Effector memory CD4-positive, alpha-beta T cell (primary cell): ENCODE measurements around the gene TESMIN.
A peak's percentile ranks its signal among the peaks of the same experiment; 100 is the strongest.

Source experiments
- DNase-seq, 3 donors: peaks; one replicate each; pipeline ENCODE4 v3.0.0-alpha.2; 2020
- H3K27ac ChIP-seq: 2 replicates; pipeline ENCODE4 v1.7.0; 2013; ENCODE audit warnings: mild to moderate bottlenecking, low read length, moderate library complexity; ENCODE audit not compliant: insufficient read depth, poor library complexity, severe bottlenecking
- H3K27me3 ChIP-seq: replicated peaks from 2 replicates; pipeline ENCODE4 v1.7.0; 2013; ENCODE audit warnings: mild to moderate bottlenecking, low read length; ENCODE audit not compliant: insufficient read depth, control insufficient read depth, poor library complexity, severe bottlenecking
- H3K36me3 ChIP-seq: 2 replicates; pipeline ENCODE4 v1.7.0; 2013; ENCODE audit warnings: mild to moderate bottlenecking, low read length, moderate library complexity; ENCODE audit not compliant: control insufficient read depth, insufficient read depth
- H3K4me1 ChIP-seq: 2 replicates; pipeline ENCODE4 v1.7.0; 2013; ENCODE audit warnings: low read length, mild to moderate bottlenecking; ENCODE audit not compliant: control insufficient read depth, insufficient read depth, poor library complexity, severe bottlenecking
- H3K4me3 ChIP-seq: 2 replicates; pipeline ENCODE4 v1.7.0; 2013; ENCODE audit warnings: low read length, low read depth, mild to moderate bottlenecking; ENCODE audit not compliant: insufficient read depth, poor library complexity, severe bottlenecking
- H3K9me3 ChIP-seq: 2 replicates; pipeline ENCODE4 v1.7.0; 2013; ENCODE audit warnings: mild to moderate bottlenecking, low read length, moderate library complexity; ENCODE audit not compliant: control insufficient read depth

The TESMIN gene

GRCh38 chr11:68763181-68763721 lies 11.9 kb upstream of the TESMIN start:
- Histone ChIP-seq H3K4me3 (no peak overlapping the region), H3K9me3 (no peaks in the 10 kb centered on the region), H3K4me1 (no peaks in the 10 kb centered on the region), H3K27me3 (no peaks in the 10 kb centered on the region), H3K27ac (no peak overlapping the region), H3K36me3 (peaks cover 42% of the 10 kb centered on the region)
- no peak for DNase-seq

DNA sequence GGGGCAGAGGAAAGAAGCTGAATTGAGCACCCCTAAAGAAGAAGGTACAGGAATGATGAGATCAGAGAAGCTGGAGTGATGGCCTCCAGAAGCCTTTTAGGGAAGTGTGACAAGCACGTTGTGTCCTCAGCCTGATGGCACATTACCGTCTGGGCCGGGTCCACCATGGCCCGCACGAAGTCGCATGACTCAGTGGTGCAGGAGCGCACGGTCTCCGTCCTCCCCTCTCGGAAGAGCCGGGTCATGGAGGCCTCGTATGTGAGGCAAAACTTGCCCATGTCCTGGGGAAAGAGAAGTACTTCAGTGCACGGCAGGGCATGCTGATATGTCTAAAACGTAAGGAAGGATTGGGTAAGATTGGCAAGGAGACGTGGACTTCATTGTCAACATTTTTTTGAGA lies 11.2 kb upstream of the TESMIN start:
- peaks cover 49% of the 10 kb centered on the region for H3K36me3 ChIP-seq
- no peaks in the 10 kb centered on the region for H3K9me3 ChIP-seq
- H3K27ac ChIP-seq, result no peak overlapping the region
- H3K4me3 ChIP-seq, result no peak overlapping the region
- DNase-seq, result no peak
- H3K4me1 ChIP-seq, result no peaks in the 10 kb centered on the region
- H3K27me3 ChIP-seq, result no peaks in the 10 kb centered on the region

DNA sequence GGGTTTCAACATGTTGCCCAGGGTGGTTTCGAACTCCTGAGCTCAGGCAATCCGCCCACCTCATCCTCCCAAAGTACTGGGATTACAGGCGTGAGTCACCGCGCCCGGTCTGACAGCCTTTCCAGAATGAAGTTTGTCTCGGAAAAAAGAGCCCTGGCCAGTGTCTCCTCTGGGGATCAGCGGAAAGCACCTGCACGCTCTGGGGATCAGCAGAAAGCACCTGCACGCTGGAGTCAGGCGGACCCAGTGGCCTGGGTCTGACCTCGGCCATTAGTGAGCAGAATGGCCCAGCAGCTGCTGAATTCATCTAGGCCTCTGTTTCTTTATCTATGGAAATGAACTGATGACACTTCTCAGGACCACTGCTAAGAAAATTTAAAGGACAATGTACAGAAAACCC lies 10.5 kb upstream of the TESMIN start:
- Histone ChIP-seq H3K9me3 (no peaks in the 10 kb centered on the region), H3K4me1 (no peaks in the 10 kb centered on the region), H3K4me3 (no peak overlapping the region), H3K27me3 (no peaks in the 10 kb centered on the region), H3K36me3 (peaks cover 56% of the 10 kb centered on the region), H3K27ac (no peak overlapping the region)
- DNase-seq, result no peak

- Histone ChIP-seq H3K4me1 (no peaks in the 10 kb centered on the region), H3K27ac (no peak overlapping the region), H3K4me3 (no peak overlapping the region), H3K9me3 (no peaks in the 10 kb centered on the region), H3K36me3 (peaks cover 54% of the 10 kb centered on the region), H3K27me3 (no peaks in the 10 kb centered on the region)
- DNase-seq, result no peak
These were observed 8.7 kb upstream of the TESMIN start for GRCh38 chr11:68759991-68760390.

GRCh38 chr11:68757711-68758110 lies 6.4 kb upstream of the TESMIN start:
- no peak for DNase-seq

GRCh38 chr11:68756171-68756766 lies 4.9 kb upstream of the TESMIN start:
- Histone ChIP-seq H3K36me3 (peaks cover 40% of the 10 kb centered on the region), H3K4me3 (no peak overlapping the region), H3K9me3 (no peaks in the 10 kb centered on the region), H3K27ac (no peak overlapping the region), H3K27me3 (no peaks in the 10 kb centered on the region), H3K4me1 (peaks cover 2% of the 10 kb centered on the region)
- DNase-seq, result no peak

More at GRCh38 chr11:68757711-68758110, 6.4 kb upstream of the TESMIN start:
- H3K27me3 ChIP-seq, result no peaks in the 10 kb centered on the region
- H3K4me1 ChIP-seq, result no peaks in the 10 kb centered on the region
- peaks cover 54% of the 10 kb centered on the region for H3K36me3 ChIP-seq
- no peak overlapping the region for H3K27ac ChIP-seq
- no peak overlapping the region for H3K4me3 ChIP-seq
- H3K9me3 ChIP-seq, result no peaks in the 10 kb centered on the region

- DNase-seq, result no peak
- no peak overlapping the region for H3K4me3 ChIP-seq
- no peaks in the 10 kb centered on the region for H3K27me3 ChIP-seq
- H3K36me3 ChIP-seq, result peaks cover 22% of the 10 kb centered on the region
- no peak overlapping the region for H3K27ac ChIP-seq
- H3K4me1 ChIP-seq, result peaks cover 2% of the 10 kb centered on the region
- no peaks in the 10 kb centered on the region for H3K9me3 ChIP-seq
These were observed 2.0 kb upstream of the TESMIN start for GRCh38 chr11:68753300-68753699.

DNA sequence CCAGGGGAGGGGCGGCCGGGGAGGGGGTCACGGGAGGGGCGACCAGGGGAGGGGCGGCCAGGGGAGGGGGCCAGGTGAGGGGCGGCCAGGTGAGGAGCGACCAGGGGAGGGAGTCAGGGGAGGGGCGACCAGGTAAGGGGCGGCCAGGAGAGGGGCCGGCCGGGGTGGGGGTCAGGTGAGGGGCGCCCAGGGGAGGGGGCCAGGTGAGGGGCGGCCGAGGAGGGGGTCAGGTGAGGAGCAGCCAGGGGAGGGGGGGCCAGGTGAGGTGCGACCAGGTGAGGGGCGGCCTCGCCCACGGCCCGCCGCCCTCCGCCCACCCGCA lies 355 bp downstream of the TESMIN start:
- no peak overlapping the region for H3K27ac ChIP-seq
- no peak for DNase-seq
- peak overlapping the region; percentile 62 for H3K4me3 ChIP-seq
- no peaks in the 10 kb centered on the region for H3K9me3 ChIP-seq
- peaks cover 2% of the 10 kb centered on the region for H3K4me1 ChIP-seq
- peaks cover 13% of the 10 kb centered on the region for H3K36me3 ChIP-seq
- H3K27me3 ChIP-seq, result no peaks in the 10 kb centered on the region

GRCh38 chr11:68750195-68751003 lies 921 bp downstream of the TESMIN start:
- DNase-seq, result no peak
- no peaks in the 10 kb centered on the region for H3K27me3 ChIP-seq
- H3K27ac ChIP-seq, result no peak overlapping the region
- H3K36me3 ChIP-seq, result peaks cover 14% of the 10 kb centered on the region
- no peak overlapping the region for H3K4me3 ChIP-seq
- H3K4me1 ChIP-seq, result peaks cover 2% of the 10 kb centered on the region
- no peaks in the 10 kb centered on the region for H3K9me3 ChIP-seq
